K562 (cell line): Measurements from ENCODE around the gene NAIF1. TPM values are rescaled to one million over a fixed set of nuclear protein-coding genes. Genes with fewer than 3 reads are reported as not detected.

ENCODE experiments used
- ATF6 ChIP-seq: sonication (generic); formaldehyde crosslinking; IDR thresholded peaks from 2 replicates; pipeline ENCODE4 v1.4.0; 2020; ENCODE audit warnings: mild to moderate bottlenecking, missing genetic modification reagents
- CCAR2 ChIP-seq: fragments of 200-400 bp; formaldehyde crosslinking; IDR thresholded peaks from 2 replicates; pipeline ENCODE4 v1.6.1; 2017; ENCODE audit warnings: mild to moderate bottlenecking, low read depth, low read length
- E2F4 ChIP-seq: sonication (generic); formaldehyde crosslinking; IDR thresholded peaks from 2 replicates; pipeline ENCODE4 v1.8.0; 2022; ENCODE audit warnings: mild to moderate bottlenecking, low read depth, missing genetic modification reagents
- GABPB1 ChIP-seq: sonication (generic); formaldehyde crosslinking; IDR thresholded peaks from 2 replicates; pipeline ENCODE4 v1.8.0; 2022; ENCODE audit warnings: mild to moderate bottlenecking, missing genetic modification reagents
- MCM3 ChIP-seq: fragments of 450-650 bp; IDR thresholded peaks from 2 replicates; pipeline ENCODE4 v1.6.1; 2016
- MIER1 ChIP-seq: fragments of 450-650 bp; IDR thresholded peaks from 2 replicates; pipeline ENCODE4 v1.6.1; 2016; ENCODE audit warnings: antibody characterized with exemption, mild to moderate bottlenecking, low read depth
- MNT ChIP-seq, 2 experiments: fragments of 450-650 bp; conservative IDR thresholded peaks; 2 replicates each; pipeline ENCODE4 v1.6.1; 2017; ENCODE audit warnings: mild to moderate bottlenecking in 2 of 2, moderate library complexity in 2 of 2
- NFATC3 ChIP-seq: fragments of 450-650 bp; IDR thresholded peaks from 2 replicates; pipeline ENCODE4 v1.6.1; 2017; ENCODE audit warnings: mild to moderate bottlenecking
- NFRKB ChIP-seq: fragments of 450-650 bp; IDR thresholded peaks from 2 replicates; pipeline ENCODE4 v1.6.1; 2016; ENCODE audit warnings: low read depth
- POLR2B ChIP-seq: fragments of 450-650 bp; IDR thresholded peaks from 2 replicates; pipeline ENCODE4 v1.6.1; 2018; ENCODE audit warnings: low read depth; ENCODE audit not compliant: partially characterized antibody
- RERE ChIP-seq: sonication (generic); formaldehyde crosslinking; IDR thresholded peaks from 2 replicates; pipeline ENCODE4 v1.8.0; 2023; ENCODE audit warnings: missing genetic modification reagents, mild to moderate bottlenecking, borderline replicate concordance
- ZKSCAN8 ChIP-seq: fragments of 200-800 bp; sonication (Bioruptor generic); IDR thresholded peaks from 2 replicates; pipeline ENCODE4 v1.6.1; 2016; ENCODE audit warnings: missing genetic modification characterization, missing compliant biosample characterization
- ZNF12 ChIP-seq: sonication (generic); formaldehyde crosslinking; IDR thresholded peaks from 2 replicates; pipeline ENCODE4 v1.4.0; 2020; ENCODE audit warnings: mild to moderate bottlenecking, missing genetic modification reagents
- ZNF146 ChIP-seq: IDR thresholded peaks from one replicate; pipeline ENCODE4 v1.6.1; 2018; ENCODE audit warnings: missing compliant biosample characterization; ENCODE audit not compliant: unreplicated experiment
- polyA plus RNA-seq, 8 experiments: library from polyadenylated mRNA; depleted of rRNA in 4 of 8; stranded (reverse) in 5 of 8; unstranded in 3 of 8; fragments of >200 nt; fragmentation: Nextera tagmentation in 2 of 8; fragmentation: Illumina TruSeq in 1 of 8; extraction: Ambion mirVana in 2 of 8; extraction: Trizol in 1 of 8; gene quantifications; 2 replicates each; pipeline versions ENCODE4 v1.2.1 to v1.2.3, GENCODE V29; 2011 to 2014; ENCODE audit warnings: inconsistent platforms in 1 of 8, missing spikeins in 1 of 8
- total RNA-seq, 7 experiments: library from RNA; depleted of rRNA in 6 of 7; stranded (reverse); fragments of >200 nt in 6 of 7; fragmentation: Illumina TruSeq in 2 of 7; extraction: Trizol in 2 of 7; gene quantifications; 2 replicates each; pipeline versions ENCODE4 v1.2.1 to v1.2.3, GENCODE V29; 2011 to 2021; ENCODE audit warnings: low replicate concordance in 1 of 7

NAIF1 gene
- total and polyA plus RNA-seq, 9 of the 15 experiments (the other 6 are each of a cell fraction or from before 2014, with no cell fraction given), result 4.8 to 26.6 (median 17.2) TPM

- TF ChIP-seq ZKSCAN8 (CRISPR knock-in tag) (0 out of 2 replicates have a peak, but pooled peaks have one; percentile 71), GABPB1 (CRISPR knock-in tag) (0 out of 2 replicates have a peak, but pooled peaks have one; percentile 46), NFATC3 (no peak), MCM3 (no peak), POLR2B (no peak), ZNF146 (CRISPR knock-in tag) (no peak), NFRKB (no peak), ZNF12 (CRISPR knock-in tag) (peak; percentile 85; the same call in 1 of the 2 replicates), E2F4 (CRISPR knock-in tag) (no peak), CCAR2 (no peak), ATF6 (no peak; the same call in 1 of the 2 replicates), RERE (CRISPR knock-in tag) (no peak), MIER1 (no peak), MNT (conservative IDR thresholded peaks at IDR 0.05) (peak; percentile 41 to 78)
Measured at GRCh38 chr9:128115187-128116103, 48.3 kb upstream of the NAIF1 start (continued).
